Measurements from ENCODE around the gene AQP12A.

Gene AQP12A

GRCh38 chr2:240686460-240686859, 5.2 kb upstream of the AQP12A start:
- Histone ChIP-seq H3K4me2 (ENCODE audit: insufficient read depth, low read length) (no peak overlapping the region), H3K4me3 (ENCODE audit: low read depth in 1 of 2, low read length in 2 of 2) (no peak overlapping the region), H3K4me1 (ENCODE audit: insufficient read depth, low read length) (no peaks in the 10 kb centered on the region), H3K9ac (ENCODE audit: low read depth, low read length) (no peak overlapping the region), H3K79me2 (ENCODE audit: insufficient read depth, low read length) (no peaks in the 10 kb centered on the region), H2AFZ (ENCODE audit: low read depth, low read length) (no peak overlapping the region), H3K27me3 (ENCODE audit: insufficient read depth, low read length, poor library complexity) (peaks cover 10% of the 10 kb centered on the region), H3K9me3 (ENCODE audit: insufficient read depth, low read length, severe bottlenecking) (no peaks in the 10 kb centered on the region), H4K20me1 (ENCODE audit: insufficient read depth, low read length) (no peaks in the 10 kb centered on the region), H3K27ac (ENCODE audit: low read length) (no peak overlapping the region), H3K36me3 (ENCODE audit: insufficient read depth, low read length) (no peaks in the 10 kb centered on the region)
- TF ChIP-seq EZH2 (IDR thresholded peaks at IDR 0.05; ENCODE audit: borderline replicate concordance, low read depth, low read length, severe bottlenecking) = no peak
- TF ChIP-seq, protein P1, sequence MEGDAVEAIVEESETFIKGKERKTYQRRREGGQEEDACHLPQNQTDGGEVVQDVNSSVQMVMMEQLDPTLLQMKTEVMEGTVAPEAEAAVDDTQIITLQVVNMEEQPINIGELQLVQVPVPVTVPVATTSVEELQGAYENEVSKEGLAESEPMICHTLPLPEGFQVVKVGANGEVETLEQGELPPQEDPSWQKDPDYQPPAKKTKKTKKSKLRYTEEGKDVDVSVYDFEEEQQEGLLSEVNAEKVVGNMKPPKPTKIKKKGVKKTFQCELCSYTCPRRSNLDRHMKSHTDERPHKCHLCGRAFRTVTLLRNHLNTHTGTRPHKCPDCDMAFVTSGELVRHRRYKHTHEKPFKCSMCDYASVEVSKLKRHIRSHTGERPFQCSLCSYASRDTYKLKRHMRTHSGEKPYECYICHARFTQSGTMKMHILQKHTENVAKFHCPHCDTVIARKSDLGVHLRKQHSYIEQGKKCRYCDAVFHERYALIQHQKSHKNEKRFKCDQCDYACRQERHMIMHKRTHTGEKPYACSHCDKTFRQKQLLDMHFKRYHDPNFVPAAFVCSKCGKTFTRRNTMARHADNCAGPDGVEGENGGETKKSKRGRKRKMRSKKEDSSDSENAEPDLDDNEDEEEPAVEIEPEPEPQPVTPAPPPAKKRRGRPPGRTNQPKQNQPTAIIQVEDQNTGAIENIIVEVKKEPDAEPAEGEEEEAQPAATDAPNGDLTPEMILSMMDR (IDR thresholded peaks at IDR 0.05; ENCODE audit: borderline replicate concordance, extremely low read depth, low read length, poor library complexity, severe bottlenecking) = no peak
- no peak for ATAC-seq (ENCODE audit: insufficient read depth, low read depth)
- no peak for DNase-seq

DNA sequence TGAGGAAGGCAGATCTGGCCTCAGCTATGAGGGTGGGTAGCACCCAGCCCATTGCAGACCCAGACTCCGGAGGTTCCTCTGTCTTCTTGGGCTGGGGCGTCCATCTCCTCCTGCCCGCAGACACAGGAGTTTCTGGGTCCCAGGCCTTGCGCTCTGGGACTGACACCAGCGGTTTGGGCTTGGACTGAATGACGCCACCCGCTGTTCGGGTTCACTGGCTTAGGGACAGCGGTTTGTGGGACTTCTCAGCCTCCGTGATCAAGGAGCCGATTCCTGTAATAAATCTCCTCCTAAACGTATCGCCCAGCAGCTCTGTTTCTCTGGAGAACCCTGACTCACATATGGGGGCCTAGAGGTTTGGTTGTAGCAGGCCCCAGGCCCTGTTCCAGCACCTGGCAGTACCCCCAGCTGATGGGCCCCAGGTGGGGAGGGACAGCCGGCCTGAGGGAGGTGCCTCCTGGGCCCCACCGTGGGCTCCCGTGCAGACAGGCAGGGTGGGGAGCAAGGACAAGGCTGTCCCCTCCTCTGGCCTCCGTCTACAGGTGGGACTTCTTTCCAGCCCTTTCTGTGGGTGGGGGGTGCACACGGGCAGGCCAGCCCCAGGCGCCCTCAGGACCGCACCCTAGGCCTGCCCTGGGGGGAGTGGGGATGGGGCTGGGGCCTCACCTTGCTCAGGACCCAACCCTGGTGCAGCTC, 4.5 kb upstream of the AQP12A start:
- no peak overlapping the region for H3K4me3 ChIP-seq (ENCODE audit: low read depth in 1 of 2, low read length in 2 of 2)
- ATAC-seq (ENCODE audit: insufficient read depth, low read depth) = no peak
- no peaks in the 10 kb centered on the region for H3K4me1 ChIP-seq (ENCODE audit: insufficient read depth, low read length)
- no peaks in the 10 kb centered on the region for H3K79me2 ChIP-seq (ENCODE audit: insufficient read depth, low read length)
- no peak overlapping the region for H2AFZ ChIP-seq (ENCODE audit: low read depth, low read length)
- no peak overlapping the region for H3K4me2 ChIP-seq (ENCODE audit: insufficient read depth, low read length)
- no peaks in the 10 kb centered on the region for H3K36me3 ChIP-seq (ENCODE audit: insufficient read depth, low read length)
- H3K9ac ChIP-seq (ENCODE audit: low read depth, low read length) = no peak overlapping the region
- no peaks in the 10 kb centered on the region for H4K20me1 ChIP-seq (ENCODE audit: insufficient read depth, low read length)
- peaks cover 10% of the 10 kb centered on the region for H3K27me3 ChIP-seq (ENCODE audit: insufficient read depth, low read length, poor library complexity)
- H3K27ac ChIP-seq (ENCODE audit: low read length) = no peak overlapping the region
- no peaks in the 10 kb centered on the region for H3K9me3 ChIP-seq (ENCODE audit: insufficient read depth, low read length, severe bottlenecking)
- DNase-seq = no peak
- TF ChIP-seq, protein P1 (IDR thresholded peaks at IDR 0.05; ENCODE audit: borderline replicate concordance, extremely low read depth, low read length, poor library complexity, severe bottlenecking) = no peak
- TF ChIP-seq EZH2 (IDR thresholded peaks at IDR 0.05; ENCODE audit: borderline replicate concordance, low read depth, low read length, severe bottlenecking) = no peak

- H3K36me3 ChIP-seq (ENCODE audit: insufficient read depth, low read length) = no peaks in the 10 kb centered on the region
- H4K20me1 ChIP-seq (ENCODE audit: insufficient read depth, low read length) = no peaks in the 10 kb centered on the region
- TF ChIP-seq, protein P1 (IDR thresholded peaks at IDR 0.05; ENCODE audit: borderline replicate concordance, extremely low read depth, low read length, poor library complexity, severe bottlenecking) = no peak
- no peak for TF ChIP-seq EZH2 (IDR thresholded peaks at IDR 0.05; ENCODE audit: borderline replicate concordance, low read depth, low read length, severe bottlenecking)
- H3K9me3 ChIP-seq (ENCODE audit: insufficient read depth, low read length, severe bottlenecking) = no peaks in the 10 kb centered on the region
- peaks cover 10% of the 10 kb centered on the region for H3K27me3 ChIP-seq (ENCODE audit: insufficient read depth, low read length, poor library complexity)
- H3K9ac ChIP-seq (ENCODE audit: low read depth, low read length) = no peak overlapping the region
- ATAC-seq (ENCODE audit: insufficient read depth, low read depth) = no peak
- H3K4me2 ChIP-seq (ENCODE audit: insufficient read depth, low read length) = no peak overlapping the region
- no peaks in the 10 kb centered on the region for H3K4me1 ChIP-seq (ENCODE audit: insufficient read depth, low read length)
- no peak overlapping the region for H3K4me3 ChIP-seq (ENCODE audit: low read depth in 1 of 2, low read length in 2 of 2)
- H3K27ac ChIP-seq (ENCODE audit: low read length) = no peak overlapping the region
- no peak for DNase-seq
- no peak overlapping the region for H2AFZ ChIP-seq (ENCODE audit: low read depth, low read length)
- no peaks in the 10 kb centered on the region for H3K79me2 ChIP-seq (ENCODE audit: insufficient read depth, low read length)
Observed at GRCh38 chr2:240687741-240688552, 3.7 kb upstream of the AQP12A start.
